ENCODE results near the gene CCDC88A.

CCDC88A gene

GRCh38 chr2:55355451-55355850 lies 64.2 kb downstream of the CCDC88A start:
- WGBS, 2 experiments (ENCODE audit: insufficient coverage in 2 of 2): 88% methylated on average over 3 of the region's 4 CpGs; no CpG with 5 or more reads in 1 of the 2 experiments
- Histone ChIP-seq H3K36me3 (ENCODE audit: control insufficient read depth, insufficient read depth, low read length) (peaks cover 51% of the 10 kb centered on the region), H3K4me1 (ENCODE audit: control insufficient read depth, insufficient read depth, low read length, poor library complexity, severe bottlenecking) (no peaks in the 10 kb centered on the region), H3K4me3 (ENCODE audit: extremely low read depth, insufficient read depth, low read length, poor library complexity, severe bottlenecking) (no peak overlapping the region), H3K27ac (ENCODE audit: low read depth, low read length, severe bottlenecking) (no peak overlapping the region), H3K9me3 (ENCODE audit: control insufficient read depth, low read length) (peaks cover 7% of the 10 kb centered on the region)

GRCh38 chr2:55351672-55352071 lies 68.0 kb downstream of the CCDC88A start:
- 100% methylated on average over 1 of the region's 3 CpGs; no CpG with 5 or more reads in 1 of the 2 experiments for WGBS, 2 experiments (ENCODE audit: insufficient coverage in 2 of 2)
- H3K36me3 ChIP-seq (ENCODE audit: control insufficient read depth, insufficient read depth, low read length): peaks cover 67% of the 10 kb centered on the region
- peaks cover 7% of the 10 kb centered on the region for H3K9me3 ChIP-seq (ENCODE audit: control insufficient read depth, low read length)
- H3K27ac ChIP-seq (ENCODE audit: low read depth, low read length, severe bottlenecking): no peak overlapping the region
- no peaks in the 10 kb centered on the region for H3K4me1 ChIP-seq (ENCODE audit: control insufficient read depth, insufficient read depth, low read length, poor library complexity, severe bottlenecking)
- H3K4me3 ChIP-seq (ENCODE audit: extremely low read depth, insufficient read depth, low read length, poor library complexity, severe bottlenecking): no peak overlapping the region

- Histone ChIP-seq H3K4me3 (ENCODE audit: extremely low read depth, insufficient read depth, low read length, poor library complexity, severe bottlenecking) (no peak overlapping the region), H3K36me3 (ENCODE audit: control insufficient read depth, insufficient read depth, low read length) (peaks cover 32% of the 10 kb centered on the region), H3K9me3 (ENCODE audit: control insufficient read depth, low read length) (no peaks in the 10 kb centered on the region), H3K4me1 (ENCODE audit: control insufficient read depth, insufficient read depth, low read length, poor library complexity, severe bottlenecking) (no peaks in the 10 kb centered on the region), H3K27ac (ENCODE audit: low read depth, low read length, severe bottlenecking) (no peak overlapping the region)
- WGBS, 2 experiments (ENCODE audit: insufficient coverage in 2 of 2): 94 to 100% methylated on average over 3 to 4 of the region's 4 CpGs
These were observed 74.6 kb downstream of the CCDC88A start for GRCh38 chr2:55345064-55345463.

- Histone ChIP-seq H3K4me3 (ENCODE audit: extremely low read depth, insufficient read depth, low read length, poor library complexity, severe bottlenecking) (no peak overlapping the region), H3K4me1 (ENCODE audit: control insufficient read depth, insufficient read depth, low read length, poor library complexity, severe bottlenecking) (no peaks in the 10 kb centered on the region), H3K9me3 (ENCODE audit: control insufficient read depth, low read length) (no peaks in the 10 kb centered on the region), H3K36me3 (ENCODE audit: control insufficient read depth, insufficient read depth, low read length) (peaks cover 16% of the 10 kb centered on the region), H3K27ac (ENCODE audit: low read depth, low read length, severe bottlenecking) (no peak overlapping the region)
These were observed 81.4 kb downstream of the CCDC88A start for GRCh38 chr2:55338268-55338667.

GRCh38 chr2:55334728-55335127 lies 84.9 kb downstream of the CCDC88A start:
- Histone ChIP-seq H3K9me3 (ENCODE audit: control insufficient read depth, low read length) (no peaks in the 10 kb centered on the region), H3K36me3 (ENCODE audit: control insufficient read depth, insufficient read depth, low read length) (peaks cover 24% of the 10 kb centered on the region)
- no CpG with 5 or more reads among the region's 2 CpGs for WGBS, 2 experiments (ENCODE audit: insufficient coverage in 2 of 2)

GRCh38 chr2:55330541-55331297 lies 88.9 kb downstream of the CCDC88A start:
- WGBS, 2 experiments (ENCODE audit: insufficient coverage in 2 of 2): no CpG with 5 or more reads among the region's 1 CpG
- no peaks in the 10 kb centered on the region for H3K4me1 ChIP-seq (ENCODE audit: control insufficient read depth, insufficient read depth, low read length, poor library complexity, severe bottlenecking)
- H3K27ac ChIP-seq (ENCODE audit: low read depth, low read length, severe bottlenecking): no peak overlapping the region
- H3K9me3 ChIP-seq (ENCODE audit: control insufficient read depth, low read length): no peaks in the 10 kb centered on the region
- peaks cover 42% of the 10 kb centered on the region for H3K36me3 ChIP-seq (ENCODE audit: control insufficient read depth, insufficient read depth, low read length)
- H3K4me3 ChIP-seq (ENCODE audit: extremely low read depth, insufficient read depth, low read length, poor library complexity, severe bottlenecking): no peak overlapping the region

More at GRCh38 chr2:55334728-55335127, 84.9 kb downstream of the CCDC88A start:
- Histone ChIP-seq H3K4me3 (ENCODE audit: extremely low read depth, insufficient read depth, low read length, poor library complexity, severe bottlenecking) (no peak overlapping the region), H3K27ac (ENCODE audit: low read depth, low read length, severe bottlenecking) (no peak overlapping the region), H3K4me1 (ENCODE audit: control insufficient read depth, insufficient read depth, low read length, poor library complexity, severe bottlenecking) (no peaks in the 10 kb centered on the region)

GRCh38 chr2:55327470-55328230 lies 92.0 kb downstream of the CCDC88A start:
- H3K36me3 ChIP-seq (ENCODE audit: control insufficient read depth, insufficient read depth, low read length): peaks cover 38% of the 10 kb centered on the region

GRCh38 chr2:55314985-55315384 lies 104.7 kb downstream of the CCDC88A start:
- H3K9me3 ChIP-seq (ENCODE audit: control insufficient read depth, low read length): no peaks in the 10 kb centered on the region
- no peak overlapping the region for H3K27ac ChIP-seq (ENCODE audit: low read depth, low read length, severe bottlenecking)
- H3K36me3 ChIP-seq (ENCODE audit: control insufficient read depth, insufficient read depth, low read length): peaks cover 54% of the 10 kb centered on the region

More at GRCh38 chr2:55327470-55328230, 92.0 kb downstream of the CCDC88A start:
- H3K9me3 ChIP-seq (ENCODE audit: control insufficient read depth, low read length): no peaks in the 10 kb centered on the region
- H3K4me1 ChIP-seq (ENCODE audit: control insufficient read depth, insufficient read depth, low read length, poor library complexity, severe bottlenecking): no peaks in the 10 kb centered on the region
- WGBS, 2 experiments (ENCODE audit: insufficient coverage in 2 of 2): 95 to 100% methylated on average over 1 to 3 of the region's 3 CpGs
- H3K4me3 ChIP-seq (ENCODE audit: extremely low read depth, insufficient read depth, low read length, poor library complexity, severe bottlenecking): no peak overlapping the region
- H3K27ac ChIP-seq (ENCODE audit: low read depth, low read length, severe bottlenecking): no peak overlapping the region

GRCh38 chr2:55311444-55311870 lies 108.2 kb downstream of the CCDC88A start:
- Histone ChIP-seq H3K9me3 (ENCODE audit: control insufficient read depth, low read length) (no peaks in the 10 kb centered on the region), H3K4me1 (ENCODE audit: control insufficient read depth, insufficient read depth, low read length, poor library complexity, severe bottlenecking) (peaks cover 7% of the 10 kb centered on the region), H3K4me3 (ENCODE audit: extremely low read depth, insufficient read depth, low read length, poor library complexity, severe bottlenecking) (no peak overlapping the region), H3K36me3 (ENCODE audit: control insufficient read depth, insufficient read depth, low read length) (peaks cover 56% of the 10 kb centered on the region), H3K27ac (ENCODE audit: low read depth, low read length, severe bottlenecking) (no peak overlapping the region)
- 78 to 100% methylated on average over 1 of the region's 1 CpG for WGBS, 2 experiments (ENCODE audit: insufficient coverage in 2 of 2)

More at GRCh38 chr2:55314985-55315384, 104.7 kb downstream of the CCDC88A start:
- WGBS, 2 experiments (ENCODE audit: insufficient coverage in 2 of 2): 80 to 100% methylated on average over 1 of the region's 1 CpG
- Histone ChIP-seq H3K4me3 (ENCODE audit: extremely low read depth, insufficient read depth, low read length, poor library complexity, severe bottlenecking) (no peak overlapping the region), H3K4me1 (ENCODE audit: control insufficient read depth, insufficient read depth, low read length, poor library complexity, severe bottlenecking) (peaks cover 5% of the 10 kb centered on the region)

GRCh38 chr2:55309446-55309845 lies 110.2 kb downstream of the CCDC88A start:
- Histone ChIP-seq H3K4me1 (ENCODE audit: control insufficient read depth, insufficient read depth, low read length, poor library complexity, severe bottlenecking) (peaks cover 7% of the 10 kb centered on the region), H3K36me3 (ENCODE audit: control insufficient read depth, insufficient read depth, low read length) (peaks cover 55% of the 10 kb centered on the region), H3K27ac (ENCODE audit: low read depth, low read length, severe bottlenecking) (no peak overlapping the region), H3K9me3 (ENCODE audit: control insufficient read depth, low read length) (no peaks in the 10 kb centered on the region), H3K4me3 (ENCODE audit: extremely low read depth, insufficient read depth, low read length, poor library complexity, severe bottlenecking) (no peak overlapping the region)
- WGBS, 2 experiments (ENCODE audit: insufficient coverage in 2 of 2): 100% methylated on average over 1 of the region's 2 CpGs; no CpG with 5 or more reads in 1 of the 2 experiments

Measured in mesodermal cell (in vitro differentiated cells).